A549 (cell line): ENCODE data around the gene IGF2BP1. TPM values are rescaled to one million over a fixed set of nuclear protein-coding genes. Genes with fewer than 3 reads are reported as not detected.

Experiments used
- ATAC-seq, 2 experiments: fragments of 200-7000 bp in 1 of 2; fragments of >200 bp in 1 of 2; cut with Nextera tagmentation in 1 of 2; cut with Tn5 transposase in 1 of 2; 3 replicates each; pipeline versions ENCODE4 v1.8.0 to v1.9.1; 2018 to 2020; ENCODE audit warnings: mild to moderate bottlenecking in 1 of 2, moderate library complexity in 1 of 2
- CTCF ChIA-PET: fragments of 300-600 bp; sonication (Branson Sonifier 250); formaldehyde crosslinking; extraction: SDS; loops from one replicate; lab custom pipeline; 2021; ENCODE audit warnings: antibody characterized with exemption, inconsistent platforms; lab: Yijun Ruan, JAX
- POLR2A ChIA-PET: fragments of 350-600 bp; formaldehyde crosslinking; extraction: SDS; loops from one replicate; lab custom pipeline; 2021; ENCODE audit warnings: antibody characterized with exemption, inconsistent platforms; lab: Yijun Ruan, JAX
- DNase-seq, 2 experiments: peaks; one replicate each; pipeline versions ENCODE4 v3.0.0 to v3.0.0-alpha.2; 2011 to 2016; ENCODE audit warnings: low read depth in 1 of 2, low spot score in 1 of 2
- FAIRE-seq: peaks from 2 replicates; lab custom pipeline; 2011; peaks lifted over from hg19 to GRCh38; lab: Jason Lieb, UNC
- H3K27ac ChIP-seq, 2 experiments: fragments of >200 bp; sonication (Bioruptor Twin); formaldehyde crosslinking; 3 replicates each; pipeline ENCODE4 v1.5.1; 2016 to 2017
- H3K4me1 ChIP-seq: fragments of >200 bp; sonication (Bioruptor Twin); formaldehyde crosslinking; 3 replicates; pipeline ENCODE4 v1.6.1; 2016
- H3K4me2 ChIP-seq: fragments of >200 bp; sonication (Bioruptor Twin); formaldehyde crosslinking; 3 replicates; pipeline ENCODE4 v1.6.1; 2016
- H3K4me3 ChIP-seq: fragments of >200 bp; sonication (Bioruptor Twin); formaldehyde crosslinking; 3 replicates; pipeline ENCODE4 v1.5.1; 2016
- H3K9me3 ChIP-seq: fragments of >200 bp; sonication (Bioruptor Twin); formaldehyde crosslinking; 3 replicates; pipeline ENCODE4 v1.6.1; 2016
- CEBPB ChIP-seq, 2 experiments: fragments of >200 bp in 1 of 2; sonication (Bioruptor Twin) in 1 of 2; formaldehyde crosslinking in 1 of 2; IDR thresholded peaks; 2 replicates each; pipeline ENCODE4 v1.6.1; 2012 to 2016
- CHD2 ChIP-seq: fragments of 150-350 bp; IDR thresholded peaks from 2 replicates; pipeline ENCODE4 v1.6.1; 2014; ENCODE audit warnings: low read length; ENCODE audit not compliant: partially characterized antibody
- FOSB ChIP-seq: fragments of 250-450 bp; sonication (Bioruptor Pico); IDR thresholded peaks from 2 replicates; pipeline ENCODE4 v1.5.0; 2020; ENCODE audit warnings: mild to moderate bottlenecking, moderate library complexity
- GATA3 ChIP-seq: IDR thresholded peaks from 2 replicates; pipeline ENCODE4 v1.6.1; 2012; ENCODE audit warnings: borderline replicate concordance
- HDAC2 ChIP-seq: fragments of 200-600 bp; sonication (generic); IDR thresholded peaks from 2 replicates; pipeline ENCODE4 v1.6.1; 2016
- HOXA7 ChIP-seq: fragments of 250-450 bp; sonication (Bioruptor Pico); IDR thresholded peaks from 2 replicates; pipeline ENCODE4 v1.5.0; 2020; ENCODE audit warnings: mild to moderate bottlenecking, moderate library complexity
- JUNB ChIP-seq: fragments of >200 bp; sonication (Bioruptor Twin); formaldehyde crosslinking; IDR thresholded peaks from 2 replicates; pipeline ENCODE4 v1.6.1; 2016
- MAFK ChIP-seq: fragments of 450-650 bp; IDR thresholded peaks from 2 replicates; pipeline ENCODE4 v1.6.1; 2014; ENCODE audit not compliant: partially characterized antibody
- MAX ChIP-seq: IDR thresholded peaks from 2 replicates; pipeline ENCODE4 v1.6.1; 2012
- PBX3 ChIP-seq: IDR thresholded peaks from 2 replicates; pipeline ENCODE4 v1.6.1; 2012
- POLR2AphosphoS2 ChIP-seq: conservative IDR thresholded peaks from 2 replicates; pipeline ENCODE4 v1.6.1; 2012; ENCODE audit warnings: low read length, improper control_type of control experiment, inconsistent platforms
- RARB ChIP-seq: fragments of 250-450 bp; sonication (Bioruptor Pico); IDR thresholded peaks from 2 replicates; pipeline ENCODE4 v1.8.0; 2021; ENCODE audit warnings: mild to moderate bottlenecking, moderate library complexity
- RFX5 ChIP-seq: fragments of 450-650 bp; IDR thresholded peaks from 2 replicates; pipeline ENCODE4 v1.7.1; 2014; ENCODE audit warnings: antibody characterized with exemption, mild to moderate bottlenecking, moderate library complexity
- RNF2 ChIP-seq: fragments of 200-600 bp; sonication (generic); IDR thresholded peaks from 2 replicates; pipeline ENCODE4 v1.6.1; 2016; ENCODE audit warnings: low read depth, mild to moderate bottlenecking, antibody characterized with exemption, moderate library complexity, borderline replicate concordance
- SREBF2 ChIP-seq: fragments of 450-650 bp; IDR thresholded peaks from 2 replicates; pipeline ENCODE4 v1.6.1; 2014; ENCODE audit warnings: mild to moderate bottlenecking, moderate library complexity
- TP53 ChIP-seq: fragments of 250-450 bp; sonication (Bioruptor Pico); IDR thresholded peaks from 2 replicates; pipeline ENCODE4 v1.5.0; 2021; ENCODE audit warnings: mild to moderate bottlenecking, moderate library complexity
- ZC3H11A ChIP-seq: fragments of 450-650 bp; IDR thresholded peaks from 2 replicates; pipeline ENCODE4 v1.6.1; 2014; ENCODE audit warnings: antibody characterized with exemption, mild to moderate bottlenecking
- ZFP36 ChIP-seq: fragments of 450-650 bp; IDR thresholded peaks from 2 replicates; pipeline ENCODE4 v1.6.1; 2014; ENCODE audit warnings: borderline replicate concordance; ENCODE audit not compliant: partially characterized antibody
- ZNF302 ChIP-seq: fragments of 250-450 bp; sonication (Bioruptor Pico); IDR thresholded peaks from 2 replicates; pipeline ENCODE4 v1.9.0; 2021; ENCODE audit warnings: inconsistent platforms, mild to moderate bottlenecking, moderate library complexity
- WGBS: methylation state at CpG from one replicate; pipeline ENCODE4 v1.1.6; 2017; ENCODE audit errors: missing lambda C conversion rate; 5-methylcytosine and 5-hydroxymethylcytosine counted together
- polyA plus RNA-seq, 4 experiments: library from polyadenylated mRNA; depleted of rRNA in 3 of 4; stranded (reverse); fragments of >200 nt; fragmentation: RNase III in 1 of 4; extraction: RNeasy Plus Mini Kit Qiagen cat#74134 plus additional on column Dnase treatment in 1 of 4; gene quantifications; 2 replicates in 3 of 4; 3 replicates in 1 of 4; pipeline ENCODE4 v1.2.3, GENCODE V29; 2011 to 2017
- TF ChIP-seq, protein P1 (sequence below): fragments of 200-600 bp; sonication (generic); IDR thresholded peaks from 2 replicates; pipeline ENCODE4 v1.6.1; 2016; ENCODE audit warnings: antibody characterized with exemption, mild to moderate bottlenecking, moderate library complexity
- TF ChIP-seq, protein P2 (sequence below): fragments of 450-650 bp; IDR thresholded peaks from 2 replicates; pipeline ENCODE4 v1.6.1; 2014; ENCODE audit warnings: antibody characterized with exemption

The IGF2BP1 gene
- polyA plus RNA-seq, 2 of the 4 experiments (the other 2 are of a cell fraction): 26.2 to 40.3 TPM

- ATAC-seq (no peak), DNase-seq (no peak), FAIRE-seq (no peak)
- peak overlapping the region; percentile 46 for H3K4me2 ChIP-seq
- peaks cover 100% of the 10 kb centered on the region for H3K4me1 ChIP-seq
- POLR2A ChIA-PET: interaction anchor here (0.6 kb wide), 1 partner anchor 22 kb away, joined by 7 read pairs; the partner anchor contains the start of gene IGF2BP1
- CTCF ChIA-PET: interaction anchor here (1.1 to 30.3 kb wide), 5 partner anchors 14 to 140 kb away, joined by 3 to 639 read pairs (median 54); partner anchors contain the start of gene SNF8
- H3K4me3 ChIP-seq: no peak overlapping the region
- WGBS: 91% methylated on average over 1 of the region's 1 CpG
- TF ChIP-seq GATA3: no peak
- TF ChIP-seq HOXA7: no peak
- no peak for TF ChIP-seq CEBPB (IDR thresholded peaks at IDR 0.05)
- TF ChIP-seq, protein P1, sequence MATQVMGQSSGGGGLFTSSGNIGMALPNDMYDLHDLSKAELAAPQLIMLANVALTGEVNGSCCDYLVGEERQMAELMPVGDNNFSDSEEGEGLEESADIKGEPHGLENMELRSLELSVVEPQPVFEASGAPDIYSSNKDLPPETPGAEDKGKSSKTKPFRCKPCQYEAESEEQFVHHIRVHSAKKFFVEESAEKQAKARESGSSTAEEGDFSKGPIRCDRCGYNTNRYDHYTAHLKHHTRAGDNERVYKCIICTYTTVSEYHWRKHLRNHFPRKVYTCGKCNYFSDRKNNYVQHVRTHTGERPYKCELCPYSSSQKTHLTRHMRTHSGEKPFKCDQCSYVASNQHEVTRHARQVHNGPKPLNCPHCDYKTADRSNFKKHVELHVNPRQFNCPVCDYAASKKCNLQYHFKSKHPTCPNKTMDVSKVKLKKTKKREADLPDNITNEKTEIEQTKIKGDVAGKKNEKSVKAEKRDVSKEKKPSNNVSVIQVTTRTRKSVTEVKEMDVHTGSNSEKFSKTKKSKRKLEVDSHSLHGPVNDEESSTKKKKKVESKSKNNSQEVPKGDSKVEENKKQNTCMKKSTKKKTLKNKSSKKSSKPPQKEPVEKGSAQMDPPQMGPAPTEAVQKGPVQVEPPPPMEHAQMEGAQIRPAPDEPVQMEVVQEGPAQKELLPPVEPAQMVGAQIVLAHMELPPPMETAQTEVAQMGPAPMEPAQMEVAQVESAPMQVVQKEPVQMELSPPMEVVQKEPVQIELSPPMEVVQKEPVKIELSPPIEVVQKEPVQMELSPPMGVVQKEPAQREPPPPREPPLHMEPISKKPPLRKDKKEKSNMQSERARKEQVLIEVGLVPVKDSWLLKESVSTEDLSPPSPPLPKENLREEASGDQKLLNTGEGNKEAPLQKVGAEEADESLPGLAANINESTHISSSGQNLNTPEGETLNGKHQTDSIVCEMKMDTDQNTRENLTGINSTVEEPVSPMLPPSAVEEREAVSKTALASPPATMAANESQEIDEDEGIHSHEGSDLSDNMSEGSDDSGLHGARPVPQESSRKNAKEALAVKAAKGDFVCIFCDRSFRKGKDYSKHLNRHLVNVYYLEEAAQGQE: no peak
- TF ChIP-seq TP53 (CRISPR knock-in tag): no peak
- TF ChIP-seq MAX: no peak
- TF ChIP-seq RARB (CRISPR knock-in tag): no peak
- no peak for TF ChIP-seq FOSB (CRISPR knock-in tag)
- no peak for TF ChIP-seq ZNF302
- TF ChIP-seq, protein P2, sequence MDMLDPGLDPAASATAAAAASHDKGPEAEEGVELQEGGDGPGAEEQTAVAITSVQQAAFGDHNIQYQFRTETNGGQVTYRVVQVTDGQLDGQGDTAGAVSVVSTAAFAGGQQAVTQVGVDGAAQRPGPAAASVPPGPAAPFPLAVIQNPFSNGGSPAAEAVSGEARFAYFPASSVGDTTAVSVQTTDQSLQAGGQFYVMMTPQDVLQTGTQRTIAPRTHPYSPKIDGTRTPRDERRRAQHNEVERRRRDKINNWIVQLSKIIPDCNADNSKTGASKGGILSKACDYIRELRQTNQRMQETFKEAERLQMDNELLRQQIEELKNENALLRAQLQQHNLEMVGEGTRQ: no peak
- no peak for TF ChIP-seq RNF2
- TF ChIP-seq HDAC2: no peak
- TF ChIP-seq CHD2: no peak
- no peak for TF ChIP-seq POLR2AphosphoS2
- no peak for TF ChIP-seq ZFP36
- no peak for TF ChIP-seq JUNB
- no peak for TF ChIP-seq ZC3H11A
- TF ChIP-seq SREBF2: no peak
- no peak for TF ChIP-seq PBX3
- no peaks in the 10 kb centered on the region for H3K9me3 ChIP-seq
- peak overlapping the region; percentile 23 to 77; a peak in 5 of 6 replicates for H3K27ac ChIP-seq
These were observed 21.6 kb downstream of the IGF2BP1 start for GRCh38 chr17:49018748-49019147.

GRCh38 chr17:49020609-49021008 lies 23.4 kb downstream of the IGF2BP1 start:
- Histone ChIP-seq H3K27ac (peak overlapping the region; percentile 79 to 90; a peak in 5 of 6 replicates), H3K9me3 (no peaks in the 10 kb centered on the region), H3K4me1 (peaks cover 89% of the 10 kb centered on the region), H3K4me3 (no peak overlapping the region), H3K4me2 (peak overlapping the region; percentile 71)
- ChIA-PET CTCF (interaction anchor here (0.7 to 30.3 kb wide), 9 partner anchors 14 to 349 kb away, joined by 3 to 639 read pairs (median 3); partner anchors contain the start of gene IGF2BP1), POLR2A (interaction anchor here (1.0 kb wide), 1 partner anchor 23 kb away, joined by 4 read pairs; the partner anchor contains the start of gene IGF2BP1)
- WGBS: 83% methylated on average over 8 of the region's 8 CpGs
- TF ChIP-seq MAFK (peak; percentile 16), RFX5 (no peak)
- no peak for FAIRE-seq
- no peak for ATAC-seq
- no peak for DNase-seq
